ENCODE results near the gene UBQLNL.

GRCh38 chr11:5548440-5548839 is 31.9 kb upstream of the UBQLNL start, which contains the start of gene OR52H1:
- TF ChIP-seq CTCF (IDR thresholded peaks at IDR 0.05 in 8 of 11, conservative IDR thresholded peaks at IDR 0.05 in 3 of 11) (no peak), POLR2A (IDR thresholded peaks at IDR 0.05) (no peak)
